Measurements from ENCODE around the gene KCNAB3.
"Not testable (repeated sequence)": the region's sequence is repeated elsewhere in the genome, so short reads cannot be mapped to it uniquely, and the experiment has no call there.

GRCh38 chr17:7953266-7953665 lies 23.6 kb upstream of the KCNAB3 start:
- TF ChIP-seq POLR2A (IDR thresholded peaks at IDR 0.05; ENCODE audit: low read depth, low read length); POLR2AphosphoS5 (IDR thresholded peaks at IDR 0.05; ENCODE audit: low read depth, low read length); TAF1 (IDR thresholded peaks at IDR 0.05; ENCODE audit: borderline replicate concordance, low read depth, low read length): not testable (repeated sequence)

Data from GM12892 (cell line).